Esophagus squamous epithelium (tissue), 4 donors: ENCODE measurements around the gene HNRNPM.

ENCODE experiments used
- POLR2A ChIP-seq, 4 donors: fragments of 450-650 bp; IDR thresholded peaks; one replicate each; pipeline ENCODE4 v1.6.1; 2017; ENCODE audit warnings: antibody characterized with exemption in 4 of 4, mild to moderate bottlenecking in 4 of 4, moderate library complexity in 3 of 4
- TF ChIP-seq, protein P1 (sequence below), 6 experiments: fragments of 450-650 bp in 4 of 6; fragments of 200-600 bp in 2 of 6; sonication (generic) in 2 of 6; IDR thresholded peaks; one replicate each; pipeline ENCODE4 v1.5.1; 2016 to 2019; ENCODE audit warnings: antibody characterized with exemption in 6 of 6, mild to moderate bottlenecking in 4 of 6, moderate library complexity in 4 of 6

DNA sequence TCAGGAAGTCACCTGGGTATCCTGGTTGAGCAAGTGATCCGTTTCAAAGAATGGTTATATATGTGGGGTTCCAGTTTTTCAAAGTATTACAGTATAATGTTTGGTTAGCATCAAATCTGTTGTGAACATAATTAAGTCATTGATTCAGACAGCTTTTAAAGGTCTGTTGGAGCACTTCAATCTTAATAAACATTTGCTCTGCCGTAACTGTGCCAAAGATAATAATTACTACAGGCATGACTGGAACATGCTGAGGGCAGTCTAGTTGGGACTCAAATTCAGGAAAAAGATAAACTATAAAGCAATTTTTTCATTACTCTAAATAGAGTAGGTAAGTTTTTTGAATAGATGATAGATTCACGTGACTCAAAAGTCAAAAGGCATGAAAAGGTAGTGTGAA lies 23.3 kb downstream of the HNRNPM start:
- TF ChIP-seq, protein P1, sequence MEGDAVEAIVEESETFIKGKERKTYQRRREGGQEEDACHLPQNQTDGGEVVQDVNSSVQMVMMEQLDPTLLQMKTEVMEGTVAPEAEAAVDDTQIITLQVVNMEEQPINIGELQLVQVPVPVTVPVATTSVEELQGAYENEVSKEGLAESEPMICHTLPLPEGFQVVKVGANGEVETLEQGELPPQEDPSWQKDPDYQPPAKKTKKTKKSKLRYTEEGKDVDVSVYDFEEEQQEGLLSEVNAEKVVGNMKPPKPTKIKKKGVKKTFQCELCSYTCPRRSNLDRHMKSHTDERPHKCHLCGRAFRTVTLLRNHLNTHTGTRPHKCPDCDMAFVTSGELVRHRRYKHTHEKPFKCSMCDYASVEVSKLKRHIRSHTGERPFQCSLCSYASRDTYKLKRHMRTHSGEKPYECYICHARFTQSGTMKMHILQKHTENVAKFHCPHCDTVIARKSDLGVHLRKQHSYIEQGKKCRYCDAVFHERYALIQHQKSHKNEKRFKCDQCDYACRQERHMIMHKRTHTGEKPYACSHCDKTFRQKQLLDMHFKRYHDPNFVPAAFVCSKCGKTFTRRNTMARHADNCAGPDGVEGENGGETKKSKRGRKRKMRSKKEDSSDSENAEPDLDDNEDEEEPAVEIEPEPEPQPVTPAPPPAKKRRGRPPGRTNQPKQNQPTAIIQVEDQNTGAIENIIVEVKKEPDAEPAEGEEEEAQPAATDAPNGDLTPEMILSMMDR (IDR thresholded peaks at IDR 0.05) = no peak
- no peak for TF ChIP-seq POLR2A (IDR thresholded peaks at IDR 0.05)
